ENCODE measurements around the gene XIST. TPM values are rescaled to one million over a fixed set of nuclear protein-coding genes. Genes with fewer than 3 reads are reported as not detected.

XIST gene
- total RNA-seq, 2 donors from 2014 or later = 0.02 TPM; not detected in 1

DNA sequence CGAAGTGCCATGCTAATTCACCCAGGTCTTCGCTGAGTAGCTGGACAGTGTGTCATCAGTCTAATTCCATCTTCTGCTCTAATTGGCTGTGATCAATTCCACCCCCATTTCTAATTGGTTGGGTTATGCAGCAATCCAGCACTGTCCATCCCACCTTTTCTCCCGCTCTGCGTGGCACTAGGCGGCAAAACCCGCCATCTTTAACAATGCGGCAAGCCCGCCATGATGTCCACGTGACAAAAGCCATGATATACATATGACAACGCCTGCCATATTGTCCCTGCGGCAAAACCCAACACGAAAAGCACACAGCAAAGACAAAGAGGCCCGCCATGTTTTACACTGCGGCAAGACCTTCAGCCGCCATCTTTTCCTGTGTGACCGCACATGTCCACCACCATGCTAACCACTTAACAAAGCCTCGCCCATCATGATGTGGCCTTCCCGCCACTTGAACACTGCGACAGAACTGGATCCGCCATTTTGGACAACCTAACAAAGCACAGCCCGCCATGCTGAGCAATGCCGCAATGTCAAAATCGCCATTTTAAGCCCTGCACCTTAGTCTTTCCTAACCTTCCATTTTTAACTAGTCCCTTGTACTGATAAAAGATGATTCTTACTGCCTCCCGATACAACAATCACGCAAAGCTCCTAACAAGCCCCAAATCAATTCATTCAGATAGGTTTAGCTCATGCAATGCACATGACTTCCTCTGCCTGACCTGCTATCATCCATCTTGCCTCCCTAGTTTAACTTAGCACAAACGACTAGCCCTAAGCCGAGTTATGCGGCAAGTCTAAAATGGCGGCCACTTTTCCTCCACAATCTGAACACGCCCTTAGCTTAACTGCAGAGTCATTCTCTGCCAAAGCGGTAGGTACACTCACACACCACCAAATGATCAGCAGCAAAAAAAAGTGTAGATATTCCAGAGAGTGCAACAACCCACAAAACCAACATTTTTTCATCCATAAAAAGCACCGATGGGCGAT, 1.2 kb downstream of the XIST start:
- WGBS, 2 experiments (ENCODE audit: insufficient coverage in 1 of 2, insufficient read length in 1 of 2) = 95% methylated on average over 33 of the region's 33 CpGs; no CpG with 5 or more reads in 1 of the 2 experiments
- H3K4me3 ChIP-seq (ENCODE audit: low read length) = no peak overlapping the region
- no peak overlapping the region for H3K27ac ChIP-seq (ENCODE audit: low read depth, low read length)
- no peak for DNase-seq
- Mint-ChIP-seq H3K27ac (no peak overlapping the region), H3K4me1 (peaks cover 4% of the 10 kb centered on the region), H3K27me3 (ENCODE audit: insufficient read depth) (no peaks in the 10 kb centered on the region), H3K4me3 (no peak overlapping the region), H3K9me3 (peaks cover 39% of the 10 kb centered on the region), H3K36me3 (ENCODE audit: low read depth) (no peaks in the 10 kb centered on the region)
- H3K4me1 ChIP-seq (ENCODE audit: control insufficient read depth, insufficient read depth, low read length) = no peaks in the 10 kb centered on the region
- no peak overlapping the region for H3K9ac ChIP-seq (ENCODE audit: extremely low read depth, low read length, poor library complexity, severe bottlenecking)
- no peaks in the 10 kb centered on the region for H3K36me3 ChIP-seq (ENCODE audit: control insufficient read depth, insufficient read depth, low read length)
- no peaks in the 10 kb centered on the region for H3K27me3 ChIP-seq (ENCODE audit: control insufficient read depth, insufficient read depth, low read length, poor library complexity, severe bottlenecking)
- TF ChIP-seq, protein P1, sequence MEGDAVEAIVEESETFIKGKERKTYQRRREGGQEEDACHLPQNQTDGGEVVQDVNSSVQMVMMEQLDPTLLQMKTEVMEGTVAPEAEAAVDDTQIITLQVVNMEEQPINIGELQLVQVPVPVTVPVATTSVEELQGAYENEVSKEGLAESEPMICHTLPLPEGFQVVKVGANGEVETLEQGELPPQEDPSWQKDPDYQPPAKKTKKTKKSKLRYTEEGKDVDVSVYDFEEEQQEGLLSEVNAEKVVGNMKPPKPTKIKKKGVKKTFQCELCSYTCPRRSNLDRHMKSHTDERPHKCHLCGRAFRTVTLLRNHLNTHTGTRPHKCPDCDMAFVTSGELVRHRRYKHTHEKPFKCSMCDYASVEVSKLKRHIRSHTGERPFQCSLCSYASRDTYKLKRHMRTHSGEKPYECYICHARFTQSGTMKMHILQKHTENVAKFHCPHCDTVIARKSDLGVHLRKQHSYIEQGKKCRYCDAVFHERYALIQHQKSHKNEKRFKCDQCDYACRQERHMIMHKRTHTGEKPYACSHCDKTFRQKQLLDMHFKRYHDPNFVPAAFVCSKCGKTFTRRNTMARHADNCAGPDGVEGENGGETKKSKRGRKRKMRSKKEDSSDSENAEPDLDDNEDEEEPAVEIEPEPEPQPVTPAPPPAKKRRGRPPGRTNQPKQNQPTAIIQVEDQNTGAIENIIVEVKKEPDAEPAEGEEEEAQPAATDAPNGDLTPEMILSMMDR (conservative IDR thresholded peaks at IDR 0.05) = no peak
- no peaks in the 10 kb centered on the region for H3K9me3 ChIP-seq (ENCODE audit: control insufficient read depth, low read length)

DNA sequence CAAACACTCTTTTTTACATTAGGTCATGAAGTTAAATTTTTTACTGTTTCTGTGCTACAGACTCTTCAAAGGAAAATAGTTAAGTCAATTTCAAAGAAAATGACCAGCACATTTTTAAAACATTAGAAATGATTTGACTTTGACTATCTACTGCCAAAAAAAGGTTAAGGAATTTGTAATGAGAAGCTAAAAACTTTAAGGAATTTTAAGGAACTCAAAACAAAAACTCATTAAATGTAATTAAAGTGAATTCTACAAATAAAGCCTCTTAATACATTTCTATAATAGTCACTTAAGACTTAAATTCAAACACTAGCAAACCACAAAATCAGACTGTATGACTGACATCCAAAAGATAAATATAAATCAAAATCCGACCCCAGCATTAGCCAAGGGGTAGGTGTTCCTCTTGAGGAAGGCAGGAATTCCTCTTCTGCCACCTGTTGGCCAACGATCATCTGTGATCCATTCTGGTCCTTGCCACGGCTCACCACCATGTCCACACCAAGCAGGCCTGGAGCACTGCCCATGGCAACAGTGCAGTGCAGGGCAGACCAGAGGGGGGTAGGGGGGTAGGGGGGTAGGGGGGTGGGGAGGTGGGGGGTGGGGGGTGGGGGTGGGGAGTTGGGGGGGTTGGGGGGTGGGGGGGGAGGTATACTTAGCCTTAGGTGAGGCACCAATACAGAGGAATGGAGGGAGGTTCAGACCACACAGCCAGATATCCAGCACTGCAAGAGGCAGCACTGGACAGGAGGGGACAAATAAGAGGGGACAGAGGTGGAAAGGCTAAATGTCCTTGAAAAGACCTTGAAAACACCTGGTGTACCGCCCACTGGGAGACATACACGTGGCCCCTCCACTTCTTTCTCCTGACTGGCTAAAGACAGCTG, 2.1 kb downstream of the XIST start:
- H3K4me1 Mint-ChIP-seq = peaks cover 2% of the 10 kb centered on the region
- TF ChIP-seq, protein P1 (conservative IDR thresholded peaks at IDR 0.05) = peak; percentile 70
- H3K36me3 Mint-ChIP-seq (ENCODE audit: low read depth) = no peaks in the 10 kb centered on the region
- Histone ChIP-seq H3K9me3 (ENCODE audit: control insufficient read depth, low read length) (no peaks in the 10 kb centered on the region), H3K27ac (ENCODE audit: low read depth, low read length) (no peak overlapping the region), H3K9ac (ENCODE audit: extremely low read depth, low read length, poor library complexity, severe bottlenecking) (no peak overlapping the region), H3K36me3 (ENCODE audit: control insufficient read depth, insufficient read depth, low read length) (no peaks in the 10 kb centered on the region), H3K4me3 (ENCODE audit: low read length) (no peak overlapping the region), H3K4me1 (ENCODE audit: control insufficient read depth, insufficient read depth, low read length) (no peaks in the 10 kb centered on the region), H3K27me3 (ENCODE audit: control insufficient read depth, insufficient read depth, low read length, poor library complexity, severe bottlenecking) (no peaks in the 10 kb centered on the region)
- 93 to 100% methylated on average over 1 to 3 of the region's 5 CpGs for WGBS, 2 experiments (ENCODE audit: insufficient coverage in 1 of 2, insufficient read length in 1 of 2)
- H3K27ac Mint-ChIP-seq = no peak overlapping the region
- H3K9me3 Mint-ChIP-seq = peaks cover 45% of the 10 kb centered on the region
- H3K27me3 Mint-ChIP-seq (ENCODE audit: insufficient read depth) = no peaks in the 10 kb centered on the region
- peak; percentile 61 for DNase-seq
- no peak overlapping the region for H3K4me3 Mint-ChIP-seq

DNA sequence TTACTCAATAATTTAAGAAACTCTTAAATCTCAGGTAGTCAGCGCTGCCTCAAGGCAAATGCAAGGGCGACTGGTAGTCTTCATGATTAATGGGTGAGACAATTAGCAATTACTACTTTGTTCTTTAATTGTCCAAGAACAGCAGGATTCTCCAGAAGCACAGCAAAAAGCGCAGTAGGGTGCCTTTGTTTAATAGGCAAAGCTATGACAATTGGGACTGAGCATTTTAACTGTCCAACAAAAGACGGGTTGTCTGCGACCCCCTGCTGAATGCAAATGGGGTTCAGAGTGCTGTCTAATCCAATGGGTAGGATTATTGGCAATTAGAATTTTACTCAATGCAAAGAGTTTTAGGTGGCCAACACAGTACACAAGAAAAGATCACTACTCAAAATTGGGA, 3.4 kb downstream of the XIST start:
- no peaks in the 10 kb centered on the region for H3K4me1 ChIP-seq (ENCODE audit: control insufficient read depth, insufficient read depth, low read length)
- no peaks in the 10 kb centered on the region for H3K27me3 ChIP-seq (ENCODE audit: control insufficient read depth, insufficient read depth, low read length, poor library complexity, severe bottlenecking)
- no peak overlapping the region for H3K27ac ChIP-seq (ENCODE audit: low read depth, low read length)
- H3K9me3 ChIP-seq (ENCODE audit: control insufficient read depth, low read length) = no peaks in the 10 kb centered on the region
- WGBS, 2 experiments (ENCODE audit: insufficient coverage in 1 of 2, insufficient read length in 1 of 2) = 78 to 89% methylated on average over 3 to 5 of the region's 5 CpGs
- no peak overlapping the region for H3K4me3 Mint-ChIP-seq
- peaks cover 48% of the 10 kb centered on the region for H3K9me3 Mint-ChIP-seq
- H3K27ac Mint-ChIP-seq = no peak overlapping the region
- H3K4me3 ChIP-seq (ENCODE audit: low read length) = no peak overlapping the region
- no peaks in the 10 kb centered on the region for H3K27me3 Mint-ChIP-seq (ENCODE audit: insufficient read depth)
- no peaks in the 10 kb centered on the region for H3K36me3 Mint-ChIP-seq (ENCODE audit: low read depth)
- peaks cover 2% of the 10 kb centered on the region for H3K4me1 Mint-ChIP-seq
- no peak overlapping the region for H3K9ac ChIP-seq (ENCODE audit: extremely low read depth, low read length, poor library complexity, severe bottlenecking)
- DNase-seq = no peak
- TF ChIP-seq, protein P1 (conservative IDR thresholded peaks at IDR 0.05) = no peak
- H3K36me3 ChIP-seq (ENCODE audit: control insufficient read depth, insufficient read depth, low read length) = no peaks in the 10 kb centered on the region

Data from endodermal cell (in vitro differentiated cells).